Esophagus muscularis mucosa (tissue), 4 donors: ENCODE measurements around the gene TBC1D5. TPM values are rescaled to one million over a fixed set of nuclear protein-coding genes. Genes with fewer than 3 reads are reported as not detected.
"Not testable (repeated sequence)": the region's sequence is repeated elsewhere in the genome, so short reads cannot be mapped to it uniquely, and the experiment has no call there.

ENCODE experiments used
- DNase-seq: peaks from one replicate; pipeline ENCODE4 v3.0.0-alpha.2; 2017; ENCODE audit errors: extremely low spot score
- H3K27ac ChIP-seq, 4 donors: fragments of 200-600 bp; sonication (generic); replicated peaks in 1 of 4; 1 replicate in 3 of 4; 2 replicates in 1 of 4; pipeline ENCODE4 v1.5.1; 2016 to 2019; ENCODE audit warnings: mild to moderate bottlenecking in 1 of 4
- H3K27me3 ChIP-seq, 4 donors: fragments of 200-600 bp; sonication (generic); one replicate each; pipeline versions ENCODE4 v1.5.1 to v1.6.0; 2016 to 2019
- H3K36me3 ChIP-seq, 4 donors: fragments of 200-600 bp; sonication (generic); one replicate each; pipeline ENCODE4 v1.5.1; 2016 to 2019
- H3K4me1 ChIP-seq, 4 donors: fragments of 200-600 bp; sonication (generic); one replicate each; pipeline ENCODE4 v1.5.1; 2016 to 2019
- H3K4me3 ChIP-seq, 4 donors: fragments of 200-600 bp; sonication (generic); 1 replicate in 2 of 4; 2 replicates in 2 of 4; pipeline ENCODE4 v1.5.1; 2016 to 2019; ENCODE audit warnings: mild to moderate bottlenecking in 4 of 4, moderate library complexity in 1 of 4
- H3K9me3 ChIP-seq, 4 donors: fragments of 200-600 bp; sonication (generic); 1 replicate in 3 of 4; 2 replicates in 1 of 4; pipeline ENCODE4 v1.5.1; 2016 to 2019
- EP300 ChIP-seq: sonication (generic); formaldehyde crosslinking; IDR thresholded peaks from one replicate; pipeline ENCODE4 v1.6.1; 2017; ENCODE audit warnings: antibody characterized with exemption
- POLR2A ChIP-seq: fragments of 450-650 bp; IDR thresholded peaks from one replicate; pipeline ENCODE4 v1.6.1; 2017; ENCODE audit warnings: antibody characterized with exemption, moderate library complexity, mild to moderate bottlenecking, low read depth
- POLR2AphosphoS5 ChIP-seq, 2 donors: sonication (generic); formaldehyde crosslinking; IDR thresholded peaks; one replicate each; pipeline ENCODE4 v1.6.1; 2017; ENCODE audit warnings: antibody characterized with exemption in 2 of 2
- WGBS: methylation state at CpG from one replicate; pipeline ENCODE4 v1.1.5; 2018; 5-methylcytosine and 5-hydroxymethylcytosine counted together
- intact Hi-C: fragments of 100-400 bp; cut with DNase I; formaldehyde crosslinking; loops from one replicate; pipeline ENCODE4 v1.15.1; 2023
- total RNA-seq, 4 donors: library from RNA; depleted of rRNA; stranded (reverse); fragments of >200 nt; gene quantifications; one replicate each; pipeline versions ENCODE4 v1.1.0 to v1.2.1, GENCODE V29; 2016
- TF ChIP-seq, protein P1 (sequence below), 3 experiments: fragments of 200-600 bp in 2 of 3; fragments of 450-650 bp in 1 of 3; sonication (generic) in 2 of 3; IDR thresholded peaks; one replicate each; pipeline ENCODE4 v1.5.1; 2017 to 2019; ENCODE audit warnings: antibody characterized with exemption in 3 of 3, mild to moderate bottlenecking in 2 of 3, moderate library complexity in 1 of 3

Gene TBC1D5
- total RNA-seq, 4 donors from 2014 or later = 54.0 to 83.1 (median 63.6) TPM

DNA sequence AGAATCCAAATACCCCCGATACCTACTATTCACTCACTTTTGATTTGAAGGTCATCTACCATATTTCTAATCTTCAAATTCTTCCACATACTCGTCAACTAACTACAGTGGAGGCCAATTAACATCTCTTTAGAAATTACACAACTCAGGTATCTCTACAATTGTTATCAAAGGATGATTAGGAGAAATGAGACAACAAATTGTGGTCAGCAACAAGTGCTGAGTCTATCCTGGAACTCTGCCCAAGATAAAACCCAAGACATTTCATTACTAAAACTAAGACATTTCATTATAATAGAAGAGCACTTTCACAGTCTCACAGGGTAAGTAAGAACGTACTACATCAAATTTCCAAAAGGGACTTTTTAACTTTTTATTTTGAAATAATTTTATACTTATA lies 100.0 kb downstream of the TBC1D5 start:
- Histone ChIP-seq H3K4me3 (no peak overlapping the region), H3K4me1 (peaks cover 3 to 31% (median 15%) of the 10 kb centered on the region in 4 donors), H3K36me3 (no peaks in the 10 kb centered on the region), H3K27me3 (no peaks in the 10 kb centered on the region), H3K27ac (no peak overlapping the region), H3K9me3 (no peaks in the 10 kb centered on the region)
- TF ChIP-seq EP300 = no peak
- no peak for TF ChIP-seq POLR2AphosphoS5 (IDR thresholded peaks at IDR 0.05)
- TF ChIP-seq POLR2A = no peak
- TF ChIP-seq, protein P1, sequence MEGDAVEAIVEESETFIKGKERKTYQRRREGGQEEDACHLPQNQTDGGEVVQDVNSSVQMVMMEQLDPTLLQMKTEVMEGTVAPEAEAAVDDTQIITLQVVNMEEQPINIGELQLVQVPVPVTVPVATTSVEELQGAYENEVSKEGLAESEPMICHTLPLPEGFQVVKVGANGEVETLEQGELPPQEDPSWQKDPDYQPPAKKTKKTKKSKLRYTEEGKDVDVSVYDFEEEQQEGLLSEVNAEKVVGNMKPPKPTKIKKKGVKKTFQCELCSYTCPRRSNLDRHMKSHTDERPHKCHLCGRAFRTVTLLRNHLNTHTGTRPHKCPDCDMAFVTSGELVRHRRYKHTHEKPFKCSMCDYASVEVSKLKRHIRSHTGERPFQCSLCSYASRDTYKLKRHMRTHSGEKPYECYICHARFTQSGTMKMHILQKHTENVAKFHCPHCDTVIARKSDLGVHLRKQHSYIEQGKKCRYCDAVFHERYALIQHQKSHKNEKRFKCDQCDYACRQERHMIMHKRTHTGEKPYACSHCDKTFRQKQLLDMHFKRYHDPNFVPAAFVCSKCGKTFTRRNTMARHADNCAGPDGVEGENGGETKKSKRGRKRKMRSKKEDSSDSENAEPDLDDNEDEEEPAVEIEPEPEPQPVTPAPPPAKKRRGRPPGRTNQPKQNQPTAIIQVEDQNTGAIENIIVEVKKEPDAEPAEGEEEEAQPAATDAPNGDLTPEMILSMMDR (IDR thresholded peaks at IDR 0.05) = no peak
- intact Hi-C loops = no loop called here
- no peak for DNase-seq
- 94% methylated on average over 3 of the region's 3 CpGs for WGBS

DNA sequence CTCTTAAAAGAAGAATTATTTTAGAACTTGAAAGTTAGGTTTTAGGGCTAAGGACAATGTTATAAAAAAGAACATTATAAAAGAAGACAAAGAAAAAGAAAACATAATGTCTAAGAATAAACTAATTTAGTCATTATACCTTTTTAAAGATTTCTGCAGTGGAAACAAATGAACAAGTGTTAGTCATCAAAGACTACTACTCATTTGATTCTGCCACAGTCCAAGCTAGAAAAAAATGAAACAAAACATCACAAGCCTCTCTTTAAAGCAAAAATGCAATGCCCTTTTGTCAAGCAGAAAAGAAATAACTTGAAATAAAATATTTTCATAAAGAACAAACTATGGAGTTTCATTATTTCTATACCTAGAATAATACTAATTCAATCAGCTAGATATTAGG lies 102.0 kb downstream of the TBC1D5 start:
- Histone ChIP-seq H3K27ac (no peak overlapping the region), H3K27me3 (no peaks in the 10 kb centered on the region), H3K9me3 (no peaks in the 10 kb centered on the region), H3K4me3 (no peak overlapping the region), H3K4me1 (peaks cover 8 to 36% (median 20%) of the 10 kb centered on the region in 4 donors), H3K36me3 (no peaks in the 10 kb centered on the region)
- no peak for DNase-seq
- TF ChIP-seq POLR2A (no peak), EP300 (no peak), POLR2AphosphoS5 (IDR thresholded peaks at IDR 0.05) (no peak)
- TF ChIP-seq, protein P1 (IDR thresholded peaks at IDR 0.05) = no peak
- intact Hi-C loops = no loop called here

DNA sequence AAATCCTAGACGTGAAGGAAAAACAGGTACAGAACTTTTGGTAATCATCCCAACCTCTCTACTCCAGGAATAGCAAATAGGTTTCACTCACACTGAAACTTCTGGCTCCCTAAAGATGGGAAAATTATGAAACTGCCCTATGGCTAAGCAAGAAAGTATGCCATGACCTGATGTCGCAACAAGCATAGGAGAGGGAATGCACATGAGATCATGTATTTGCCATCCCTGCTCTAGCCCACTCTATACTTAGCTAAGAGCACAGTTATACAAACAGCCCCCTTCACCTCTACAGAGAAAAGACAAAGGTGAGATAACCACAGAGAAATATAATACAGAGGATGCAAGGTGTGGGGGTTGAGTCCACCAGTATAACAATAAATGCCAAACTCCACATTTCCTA lies 102.7 kb downstream of the TBC1D5 start:
- H3K9me3 ChIP-seq = no peaks in the 10 kb centered on the region
- no peaks in the 10 kb centered on the region for H3K27me3 ChIP-seq
- intact Hi-C loops = loop anchor here (5.0 kb wide), 1 partner anchor 103 kb away; the partner anchor contains the start of gene TBC1D5
- H3K4me3 ChIP-seq = no peak overlapping the region
- WGBS = 91% methylated on average over 2 of the region's 2 CpGs
- no peaks in the 10 kb centered on the region for H3K36me3 ChIP-seq
- TF ChIP-seq, protein P1 (IDR thresholded peaks at IDR 0.05) = no peak
- TF ChIP-seq POLR2AphosphoS5 (IDR thresholded peaks at IDR 0.05) (peak in 1 of 2 donors; percentile 32), POLR2A (no peak), EP300 (no peak)
- peaks cover 7 to 40% (median 20%) of the 10 kb centered on the region in 4 donors for H3K4me1 ChIP-seq
- no peak for DNase-seq
- H3K27ac ChIP-seq = no peak overlapping the region

DNA sequence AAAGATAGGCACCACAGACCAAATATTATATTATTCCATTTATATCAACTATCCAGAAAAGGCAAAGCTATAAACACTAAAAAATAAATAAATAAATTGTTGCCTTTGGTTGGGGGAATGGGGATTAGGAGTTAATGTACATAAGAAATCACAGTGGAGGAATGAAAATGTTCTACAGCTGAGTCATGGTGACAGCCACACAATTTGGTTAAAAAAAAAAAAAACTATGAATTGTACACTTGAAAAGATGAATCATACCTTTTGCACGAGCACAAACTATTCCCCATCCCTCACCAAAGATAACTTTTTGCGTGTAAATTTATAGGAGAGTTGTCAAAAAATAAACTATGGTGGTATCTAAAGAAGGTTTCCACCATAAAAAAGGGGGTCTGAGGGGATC lies 103.2 kb downstream of the TBC1D5 start:
- Histone ChIP-seq H3K4me1 (peaks cover 7 to 38% (median 19%) of the 10 kb centered on the region in 4 donors), H3K36me3 (no peaks in the 10 kb centered on the region), H3K27me3 (no peaks in the 10 kb centered on the region), H3K9me3 (no peaks in the 10 kb centered on the region), H3K4me3 (no peak overlapping the region), H3K27ac (no peak overlapping the region)
- intact Hi-C loops = loop anchor here (5.0 kb wide), 1 partner anchor 103 kb away; the partner anchor contains the start of gene TBC1D5
- no peak for DNase-seq
- WGBS = 59% methylated on average over 2 of the region's 2 CpGs
- TF ChIP-seq POLR2A = no peak
- no peak for TF ChIP-seq EP300
- TF ChIP-seq POLR2AphosphoS5 (IDR thresholded peaks at IDR 0.05) = no peak
- TF ChIP-seq, protein P1 (IDR thresholded peaks at IDR 0.05) = no peak

DNA sequence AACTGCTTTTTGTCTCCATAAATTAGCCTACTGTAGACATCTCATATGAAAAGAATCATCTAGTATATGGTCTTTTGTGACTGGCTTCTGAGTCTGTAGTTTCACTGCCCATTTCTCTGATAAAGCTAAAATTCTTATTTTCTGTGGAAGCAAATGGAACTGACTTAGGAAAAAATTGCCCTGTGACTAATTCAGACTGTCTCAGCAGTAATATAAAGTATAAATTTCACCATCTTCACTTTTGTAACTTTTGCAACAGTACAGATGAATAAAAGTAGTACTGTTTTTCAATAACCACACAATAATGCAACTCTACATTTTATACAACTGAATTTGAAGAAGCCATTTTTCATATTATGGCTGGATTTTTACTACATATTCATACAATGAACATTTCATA lies 104.1 kb downstream of the TBC1D5 start:
- H3K27ac ChIP-seq = no peak overlapping the region
- intact Hi-C loops = loop anchor here (5.0 kb wide), 1 partner anchor 104 kb away; the partner anchor contains the start of gene TBC1D5
- DNase-seq = no peak

DNA sequence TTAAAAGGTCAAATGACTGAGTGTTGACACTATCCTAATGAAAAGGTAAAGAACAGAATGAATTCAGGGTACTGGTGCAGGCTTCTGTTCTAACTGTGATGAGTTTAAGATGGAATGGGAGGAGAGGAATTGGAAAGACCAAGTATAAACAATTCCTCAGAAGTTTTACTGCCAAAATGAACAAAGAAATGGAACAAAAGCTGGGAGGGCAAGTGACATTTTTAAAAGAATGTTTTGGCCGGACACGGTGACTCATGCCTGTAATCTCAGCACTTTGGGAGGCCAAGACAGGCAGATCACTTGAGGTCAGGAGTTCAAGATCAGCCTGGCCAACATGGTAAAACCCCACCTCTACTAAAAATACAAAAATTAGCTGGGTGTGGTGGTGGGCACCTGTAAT lies 106.8 kb downstream of the TBC1D5 start:
- WGBS = 22% methylated on average over 2 of the region's 2 CpGs
- H3K4me3 ChIP-seq, H3K9me3 ChIP-seq, H3K27me3 ChIP-seq, DNase-seq, H3K27ac ChIP-seq, H3K36me3 ChIP-seq: not testable (repeated sequence)
- H3K4me1 ChIP-seq = peaks cover 11 to 30% (median 18%) of the 10 kb centered on the region in 4 donors
- intact Hi-C loops = loop anchor here (5.0 kb wide), 1 partner anchor 107 kb away; the partner anchor contains the start of gene TBC1D5

More for the DNA sequence above, 104.1 kb downstream of the TBC1D5 start:
- Histone ChIP-seq H3K4me1 (peaks cover 7 to 30% (median 15%) of the 10 kb centered on the region in 4 donors), H3K4me3 (no peak overlapping the region), H3K27me3 (no peaks in the 10 kb centered on the region), H3K9me3 (no peaks in the 10 kb centered on the region), H3K36me3 (no peaks in the 10 kb centered on the region)
- TF ChIP-seq, protein P1 (IDR thresholded peaks at IDR 0.05) = no peak
- no peak for TF ChIP-seq POLR2A
- no peak for TF ChIP-seq POLR2AphosphoS5 (IDR thresholded peaks at IDR 0.05)
- TF ChIP-seq EP300 = no peak
